ENCODE results near the gene TEX53.

- no peak for TF ChIP-seq POLR2A (IDR thresholded peaks at IDR 0.05)
- no peak for TF ChIP-seq CTCF (IDR thresholded peaks at IDR 0.05)
Measured at GRCh38 chr9:114695948-114696347, 38.3 kb upstream of the TEX53 start.

All from right lobe of liver (tissue), 4 donors.